Neural crest cell (in vitro differentiated cells): ENCODE measurements around the gene WAC. TPM values are rescaled to one million over a fixed set of nuclear protein-coding genes. Genes with fewer than 3 reads are reported as not detected.

Experiments
- DNase-seq: peaks from one replicate; pipeline ENCODE4 v3.0.0; 2021; ENCODE audit warnings: low read depth, mixed read lengths, low spot score
- H3K27ac Mint-ChIP-seq: one replicate; pipeline ENCODE4 v1.8.0; 2021; ENCODE audit warnings: mild to moderate bottlenecking, mixed read lengths; ENCODE audit not compliant: unreplicated experiment
- H3K27me3 Mint-ChIP-seq: 2 replicates; pipeline ENCODE4 v1.8.0; 2021; ENCODE audit warnings: low read depth, mild to moderate bottlenecking, mixed read lengths
- H3K36me3 Mint-ChIP-seq: 2 replicates; pipeline ENCODE4 v1.8.0; 2021; ENCODE audit warnings: low read depth, mild to moderate bottlenecking, mixed read lengths
- H3K4me1 Mint-ChIP-seq: 2 replicates; pipeline ENCODE4 v1.8.0; 2021; ENCODE audit warnings: mixed read lengths
- H3K4me3 Mint-ChIP-seq: one replicate; pipeline ENCODE4 v1.8.0; 2021; ENCODE audit warnings: mild to moderate bottlenecking, mixed read lengths
- H3K9me3 Mint-ChIP-seq: 2 replicates; pipeline ENCODE4 v1.8.0; 2021; ENCODE audit warnings: mixed read lengths
- CTCF ChIP-seq: fragments of 200-600 bp; sonication (generic); conservative IDR thresholded peaks from 2 replicates; pipeline ENCODE4 v1.5.0; 2021; ENCODE audit warnings: antibody characterized with exemption, mild to moderate bottlenecking
- total RNA-seq: library from RNA; stranded (reverse); gene quantifications from 2 replicates; pipeline ENCODE4 v1.2.1, GENCODE V29; 2021

WAC gene
- total RNA-seq, 1 donor from 2014 or later, result 123 TPM

GRCh38 chr10:28559618-28560017, 26.7 kb downstream of the WAC start:
- no peak for TF ChIP-seq CTCF
- Mint-ChIP-seq H3K27me3 (no peaks in the 10 kb centered on the region), H3K36me3 (peaks cover 22% of the 10 kb centered on the region), H3K9me3 (no peaks in the 10 kb centered on the region), H3K27ac (no peak overlapping the region), H3K4me1 (peaks cover 50% of the 10 kb centered on the region), H3K4me3 (no peak overlapping the region)
- DNase-seq, result no peak

GRCh38 chr10:28560617-28561016, 27.7 kb downstream of the WAC start:
- no peaks in the 10 kb centered on the region for H3K9me3 Mint-ChIP-seq
- DNase-seq, result no peak
- peaks cover 14% of the 10 kb centered on the region for H3K36me3 Mint-ChIP-seq
- H3K4me1 Mint-ChIP-seq, result peaks cover 45% of the 10 kb centered on the region
- H3K27me3 Mint-ChIP-seq, result no peaks in the 10 kb centered on the region
- H3K27ac Mint-ChIP-seq, result no peak overlapping the region
- peak overlapping the region; percentile 10 for H3K4me3 Mint-ChIP-seq
- no peak for TF ChIP-seq CTCF

GRCh38 chr10:28561531-28561930, 28.6 kb downstream of the WAC start:
- no peak for DNase-seq
- Mint-ChIP-seq H3K36me3 (peaks cover 12% of the 10 kb centered on the region), H3K27ac (no peak overlapping the region), H3K9me3 (no peaks in the 10 kb centered on the region), H3K27me3 (no peaks in the 10 kb centered on the region), H3K4me1 (peaks cover 51% of the 10 kb centered on the region), H3K4me3 (no peak overlapping the region)
- TF ChIP-seq CTCF, result no peak

- Mint-ChIP-seq H3K27me3 (no peaks in the 10 kb centered on the region), H3K4me1 (peaks cover 55% of the 10 kb centered on the region), H3K9me3 (no peaks in the 10 kb centered on the region), H3K36me3 (peaks cover 7% of the 10 kb centered on the region), H3K4me3 (no peak overlapping the region), H3K27ac (no peak overlapping the region)
- no peak for TF ChIP-seq CTCF
- no peak for DNase-seq
These were observed 32.0 kb downstream of the WAC start for GRCh38 chr10:28564905-28565304.

GRCh38 chr10:28566458-28567015, 33.6 kb downstream of the WAC start:
- DNase-seq, result no peak
- no peak overlapping the region for H3K27ac Mint-ChIP-seq
- H3K27me3 Mint-ChIP-seq, result no peaks in the 10 kb centered on the region
- H3K4me1 Mint-ChIP-seq, result peaks cover 53% of the 10 kb centered on the region
- no peaks in the 10 kb centered on the region for H3K9me3 Mint-ChIP-seq
- TF ChIP-seq CTCF, result no peak
- no peak overlapping the region for H3K4me3 Mint-ChIP-seq
- peaks cover 3% of the 10 kb centered on the region for H3K36me3 Mint-ChIP-seq
